ENCODE measurements around the gene CYP4F3.

CYP4F3 gene

GRCh38 chr19:15616183-15616582 lies 24.5 kb upstream of the CYP4F3 start:
- H3K4me3 ChIP-seq (replicated peaks; ENCODE audit: low read depth, low read length): no peak overlapping the region
- no peaks in the 10 kb centered on the region for H3K27me3 ChIP-seq (replicated peaks; ENCODE audit: control insufficient read depth, insufficient read depth, low read length)
- no peak for DNase-seq (ENCODE audit: extremely low read depth, insufficient read length)
- no peak for TF ChIP-seq CTCF (IDR thresholded peaks at IDR 0.05; ENCODE audit: insufficient read depth, low read length, poor library complexity, severe bottlenecking)
- no peaks in the 10 kb centered on the region for H3K36me3 ChIP-seq (ENCODE audit: control insufficient read depth, insufficient read depth, low read length)

- no peak for DNase-seq (ENCODE audit: extremely low read depth, insufficient read length)
- Histone ChIP-seq H3K27me3 (replicated peaks; ENCODE audit: control insufficient read depth, insufficient read depth, low read length) (no peaks in the 10 kb centered on the region), H3K4me3 (replicated peaks; ENCODE audit: low read depth, low read length) (no peak overlapping the region), H3K36me3 (ENCODE audit: control insufficient read depth, insufficient read depth, low read length) (no peaks in the 10 kb centered on the region)
- TF ChIP-seq CTCF (IDR thresholded peaks at IDR 0.05; ENCODE audit: insufficient read depth, low read length, poor library complexity, severe bottlenecking): no peak
These were observed 23.9 kb upstream of the CYP4F3 start for GRCh38 chr19:15616627-15617270.

- Histone ChIP-seq H3K4me3 (replicated peaks; ENCODE audit: low read depth, low read length) (no peak overlapping the region), H3K27me3 (replicated peaks; ENCODE audit: control insufficient read depth, insufficient read depth, low read length) (no peaks in the 10 kb centered on the region), H3K36me3 (ENCODE audit: control insufficient read depth, insufficient read depth, low read length) (no peaks in the 10 kb centered on the region)
- DNase-seq (ENCODE audit: extremely low read depth, insufficient read length): no peak
- no peak for TF ChIP-seq CTCF (IDR thresholded peaks at IDR 0.05; ENCODE audit: insufficient read depth, low read length, poor library complexity, severe bottlenecking)
These were observed 22.4 kb upstream of the CYP4F3 start for GRCh38 chr19:15618321-15618720.

GRCh38 chr19:15621801-15622200 lies 18.9 kb upstream of the CYP4F3 start:
- H3K36me3 ChIP-seq (ENCODE audit: control insufficient read depth, insufficient read depth, low read length): no peaks in the 10 kb centered on the region
- no peak for TF ChIP-seq CTCF (IDR thresholded peaks at IDR 0.05; ENCODE audit: insufficient read depth, low read length, poor library complexity, severe bottlenecking)
- no peak for DNase-seq (ENCODE audit: extremely low read depth, insufficient read length)
- H3K27me3 ChIP-seq (replicated peaks; ENCODE audit: control insufficient read depth, insufficient read depth, low read length): no peaks in the 10 kb centered on the region
- no peak overlapping the region for H3K4me3 ChIP-seq (replicated peaks; ENCODE audit: low read depth, low read length)

- Histone ChIP-seq H3K36me3 (ENCODE audit: control insufficient read depth, insufficient read depth, low read length) (no peaks in the 10 kb centered on the region), H3K27me3 (replicated peaks; ENCODE audit: control insufficient read depth, insufficient read depth, low read length) (no peaks in the 10 kb centered on the region), H3K4me3 (replicated peaks; ENCODE audit: low read depth, low read length) (no peak overlapping the region)
- no peak for TF ChIP-seq CTCF (IDR thresholded peaks at IDR 0.05; ENCODE audit: insufficient read depth, low read length, poor library complexity, severe bottlenecking)
- DNase-seq (ENCODE audit: extremely low read depth, insufficient read length): no peak
These were observed 17.7 kb upstream of the CYP4F3 start for GRCh38 chr19:15622991-15623390.
